Neuron (in vitro differentiated cells): ENCODE results near the gene JPH4.

ENCODE experiments used
- H2AFZ ChIP-seq: one replicate; pipeline ENCODE4 v1.6.1; 2013; ENCODE audit warnings: low read depth, mild to moderate bottlenecking, inconsistent platforms, low read length, moderate library complexity
- H3K27me3 ChIP-seq: one replicate; pipeline ENCODE4 v1.6.1; 2013; ENCODE audit warnings: low read length; ENCODE audit not compliant: insufficient read depth
- H3K36me3 ChIP-seq: one replicate; pipeline ENCODE4 v1.6.1; 2013; ENCODE audit warnings: low read length; ENCODE audit not compliant: insufficient read depth
- H3K4me1 ChIP-seq: one replicate; pipeline ENCODE4 v1.6.1; 2013; ENCODE audit warnings: low read length; ENCODE audit not compliant: insufficient read depth
- H3K4me3 ChIP-seq: 2 replicates; pipeline ENCODE4 v1.5.1; 2013; ENCODE audit warnings: mild to moderate bottlenecking, low read length, moderate library complexity
- H3K9me3 ChIP-seq: one replicate; pipeline ENCODE4 v1.6.1; 2013; ENCODE audit warnings: low read length

The JPH4 gene

GRCh38 chr14:23570806-23571483 lies 7.6 kb downstream of the JPH4 start:
- Histone ChIP-seq H3K4me1 (peaks cover 4% of the 10 kb centered on the region), H3K27me3 (peaks cover 72% of the 10 kb centered on the region), H2AFZ (no peak overlapping the region), H3K36me3 (no peaks in the 10 kb centered on the region), H3K4me3 (no peak overlapping the region), H3K9me3 (peaks cover 5% of the 10 kb centered on the region)

- no peak overlapping the region for H2AFZ ChIP-seq
- no peak overlapping the region for H3K4me3 ChIP-seq
- H3K4me1 ChIP-seq = peaks cover 4% of the 10 kb centered on the region
Observed at GRCh38 chr14:23569443-23570151, 9.0 kb downstream of the JPH4 start.

GRCh38 chr14:23568600-23569331 lies 9.8 kb downstream of the JPH4 start:
- Histone ChIP-seq H3K4me1 (peaks cover 3% of the 10 kb centered on the region), H2AFZ (no peak overlapping the region), H3K36me3 (no peaks in the 10 kb centered on the region), H3K27me3 (peaks cover 61% of the 10 kb centered on the region), H3K4me3 (no peak overlapping the region), H3K9me3 (no peaks in the 10 kb centered on the region)

More at GRCh38 chr14:23569443-23570151, 9.0 kb downstream of the JPH4 start:
- Histone ChIP-seq H3K9me3 (no peaks in the 10 kb centered on the region), H3K36me3 (no peaks in the 10 kb centered on the region), H3K27me3 (peaks cover 61% of the 10 kb centered on the region)

- H3K4me3 ChIP-seq = no peak overlapping the region
- peaks cover 55% of the 10 kb centered on the region for H3K27me3 ChIP-seq
- H3K36me3 ChIP-seq = no peaks in the 10 kb centered on the region
- no peak overlapping the region for H2AFZ ChIP-seq
- no peaks in the 10 kb centered on the region for H3K9me3 ChIP-seq
- no peaks in the 10 kb centered on the region for H3K4me1 ChIP-seq
Observed at GRCh38 chr14:23568021-23568599, 10.5 kb downstream of the JPH4 start.

- Histone ChIP-seq H3K9me3 (no peaks in the 10 kb centered on the region), H3K4me1 (no peaks in the 10 kb centered on the region), H3K36me3 (no peaks in the 10 kb centered on the region), H3K27me3 (peaks cover 47% of the 10 kb centered on the region), H2AFZ (no peak within 1 kb of the TSS), H3K4me3 (peak within 1 kb of the TSS; percentile 40)
Observed at GRCh38 chr14:23567186-23568020, 11.2 kb downstream of the JPH4 start, which contains the start of gene AP1G2. Gene AP1G2, minus strand, starts transcription at chr14:23567791. Its CDS starts 477 bp downstream, at chr14:23567314.

GRCh38 chr14:23566778-23567185 lies 11.8 kb downstream of the JPH4 start:
- Histone ChIP-seq H3K9me3 (no peaks in the 10 kb centered on the region), H3K36me3 (no peaks in the 10 kb centered on the region), H3K4me3 (peak overlapping the region; percentile 40), H3K27me3 (peaks cover 42% of the 10 kb centered on the region), H2AFZ (no peak overlapping the region), H3K4me1 (no peaks in the 10 kb centered on the region)

- Histone ChIP-seq H3K4me3 (no peak overlapping the region), H3K27me3 (peaks cover 37% of the 10 kb centered on the region), H3K36me3 (no peaks in the 10 kb centered on the region), H2AFZ (no peak overlapping the region), H3K9me3 (no peaks in the 10 kb centered on the region), H3K4me1 (no peaks in the 10 kb centered on the region)
Observed at GRCh38 chr14:23566112-23566777, 12.3 kb downstream of the JPH4 start.

GRCh38 chr14:23565626-23566025 lies 13.0 kb downstream of the JPH4 start:
- no peaks in the 10 kb centered on the region for H3K4me1 ChIP-seq
- H2AFZ ChIP-seq = no peak overlapping the region
- peaks cover 37% of the 10 kb centered on the region for H3K27me3 ChIP-seq
- no peak overlapping the region for H3K4me3 ChIP-seq
- no peaks in the 10 kb centered on the region for H3K36me3 ChIP-seq
- no peaks in the 10 kb centered on the region for H3K9me3 ChIP-seq

- Histone ChIP-seq H2AFZ (no peak overlapping the region), H3K27me3 (peaks cover 36% of the 10 kb centered on the region), H3K9me3 (no peaks in the 10 kb centered on the region), H3K36me3 (no peaks in the 10 kb centered on the region), H3K4me3 (no peak overlapping the region), H3K4me1 (no peaks in the 10 kb centered on the region)
Observed at GRCh38 chr14:23564876-23565275, 13.7 kb downstream of the JPH4 start.

GRCh38 chr14:23564181-23564812 lies 14.3 kb downstream of the JPH4 start:
- no peaks in the 10 kb centered on the region for H3K4me1 ChIP-seq
- H3K27me3 ChIP-seq = peaks cover 31% of the 10 kb centered on the region
- H2AFZ ChIP-seq = no peak overlapping the region
- no peaks in the 10 kb centered on the region for H3K36me3 ChIP-seq
- no peak overlapping the region for H3K4me3 ChIP-seq
- no peaks in the 10 kb centered on the region for H3K9me3 ChIP-seq

GRCh38 chr14:23563473-23564180 lies 15.0 kb downstream of the JPH4 start:
- peaks cover 26% of the 10 kb centered on the region for H3K27me3 ChIP-seq
- no peaks in the 10 kb centered on the region for H3K9me3 ChIP-seq
- H3K36me3 ChIP-seq = peaks cover 2% of the 10 kb centered on the region
- no peaks in the 10 kb centered on the region for H3K4me1 ChIP-seq
- H3K4me3 ChIP-seq = no peak overlapping the region
- no peak overlapping the region for H2AFZ ChIP-seq
